ENCODE measurements around the gene ASTN2.

- TF ChIP-seq EHMT2 (IDR thresholded peaks at IDR 0.05; ENCODE audit: low read depth): no peak
- no peak for TF ChIP-seq ELK1 (IDR thresholded peaks at IDR 0.05; ENCODE audit: low read depth, low read length)
Measured at GRCh38 chr9:116395699-116396037, 1019.2 kb downstream of the ASTN2 start.
